GM23338 (cell line): Measurements from ENCODE around the gene KAZN. TPM values are rescaled to one million over a fixed set of nuclear protein-coding genes. Genes with fewer than 3 reads are reported as not detected.

Experiments
- ATAC-seq: fragments of 200-7000 bp; cut with Tn5 transposase; 3 replicates; pipeline ENCODE4 v1.9.1; 2020
- DNase-seq: peaks from one replicate; pipeline ENCODE4 v3.0.0-alpha.2; 2015; ENCODE audit warnings: low spot score
- H2AFZ ChIP-seq: fragments of 200-600 bp; sonication (generic); 2 replicates; pipeline ENCODE4 v1.8.0; 2016; ENCODE audit warnings: antibody characterized with exemption, mild to moderate bottlenecking, moderate library complexity
- H3F3A ChIP-seq: fragments of 200-600 bp; sonication (generic); replicated peaks from 2 replicates; pipeline ENCODE4 v1.8.0; 2017; ENCODE audit warnings: antibody characterized with exemption, mixed run types, low read depth
- H3K27ac ChIP-seq: fragments of 200-600 bp; sonication (generic); 2 replicates; pipeline ENCODE4 v1.6.1; 2016; ENCODE audit warnings: low read depth
- H3K27me3 ChIP-seq: fragments of 200-600 bp; sonication (generic); 2 replicates; pipeline ENCODE4 v1.8.0; 2016; ENCODE audit warnings: mild to moderate bottlenecking, mixed run types, moderate library complexity; ENCODE audit not compliant: insufficient read depth
- H3K36me3 ChIP-seq: fragments of 200-600 bp; sonication (generic); 2 replicates; pipeline ENCODE4 v1.8.0; 2016; ENCODE audit warnings: mild to moderate bottlenecking; ENCODE audit not compliant: insufficient read depth
- H3K4me1 ChIP-seq: fragments of 200-600 bp; sonication (generic); 2 replicates; pipeline ENCODE4 v1.8.0; 2016; ENCODE audit warnings: mild to moderate bottlenecking, moderate library complexity; ENCODE audit not compliant: insufficient read depth
- H3K4me2 ChIP-seq: fragments of 200-600 bp; sonication (generic); 2 replicates; pipeline ENCODE4 v1.7.1; 2017; ENCODE audit warnings: mixed run types
- H3K4me3 ChIP-seq: fragments of 200-600 bp; sonication (generic); 2 replicates; pipeline ENCODE4 v1.6.1; 2016; ENCODE audit warnings: mixed run types
- H3K79me2 ChIP-seq: fragments of 200-600 bp; sonication (generic); replicated peaks from 2 replicates; pipeline ENCODE4 v1.8.0; 2017; ENCODE audit warnings: mild to moderate bottlenecking; ENCODE audit not compliant: insufficient read depth
- H3K9me2 ChIP-seq: fragments of 200-600 bp; sonication (generic); 2 replicates; pipeline ENCODE4 v1.8.0; 2017; ENCODE audit not compliant: insufficient read depth
- H4K20me1 ChIP-seq: fragments of 200-600 bp; sonication (generic); replicated peaks from 2 replicates; pipeline ENCODE4 v1.8.0; 2017; ENCODE audit warnings: mild to moderate bottlenecking; ENCODE audit not compliant: insufficient read depth
- H3K27ac Mint-ChIP-seq: 2 replicates; pipeline ENCODE4 v1.8.0; 2020; ENCODE audit warnings: inconsistent platforms, mild to moderate bottlenecking, moderate library complexity, mixed read lengths
- H3K27me3 Mint-ChIP-seq: 3 replicates; pipeline ENCODE4 v1.8.0; 2022; ENCODE audit warnings: low read depth, mild to moderate bottlenecking, moderate library complexity, mixed read lengths, inconsistent platforms; ENCODE audit not compliant: insufficient read depth, poor library complexity
- H3K36me3 Mint-ChIP-seq: 3 replicates; pipeline ENCODE4 v1.8.0; 2021; ENCODE audit warnings: low read depth, mild to moderate bottlenecking, inconsistent platforms, moderate library complexity, mixed read lengths
- H3K4me1 Mint-ChIP-seq: 3 replicates; pipeline ENCODE4 v1.8.0; 2020; ENCODE audit warnings: mild to moderate bottlenecking, inconsistent platforms, mixed read lengths
- H3K4me3 Mint-ChIP-seq: 3 replicates; pipeline ENCODE4 v1.8.0; 2021; ENCODE audit warnings: moderate library complexity, mild to moderate bottlenecking, inconsistent platforms, mixed read lengths
- H3K9me3 Mint-ChIP-seq: 3 replicates; pipeline ENCODE4 v1.8.0; 2020; ENCODE audit warnings: moderate library complexity, mild to moderate bottlenecking, inconsistent platforms, mixed read lengths
- CREB1 ChIP-seq: fragments of 250-450 bp; sonication (Bioruptor Pico); IDR thresholded peaks from 2 replicates; pipeline ENCODE4 v1.5.0; 2020; ENCODE audit warnings: low read depth, mild to moderate bottlenecking, moderate library complexity
- EZH2 ChIP-seq: fragments of 200-600 bp; sonication (generic); IDR thresholded peaks from one replicate; pipeline ENCODE4 v1.8.0; 2017; ENCODE audit warnings: antibody characterized with exemption, mild to moderate bottlenecking, low read depth; ENCODE audit not compliant: unreplicated experiment
- JUNB ChIP-seq: IDR thresholded peaks from one replicate; pipeline ENCODE4 v1.6.1; 2016; ENCODE audit warnings: antibody characterized with exemption; ENCODE audit not compliant: unreplicated experiment
- NANOG ChIP-seq: IDR thresholded peaks from 2 replicates; pipeline ENCODE4 v1.6.1; 2016; ENCODE audit warnings: antibody characterized with exemption, borderline replicate concordance
- STAT1 ChIP-seq: IDR thresholded peaks from one replicate; pipeline ENCODE4 v1.6.1; 2016; ENCODE audit warnings: antibody characterized with exemption; ENCODE audit not compliant: unreplicated experiment
- ZNF114 ChIP-seq: fragments of 250-450 bp; sonication (Bioruptor Pico); IDR thresholded peaks from 2 replicates; pipeline ENCODE4 v1.5.0; 2020; ENCODE audit warnings: mild to moderate bottlenecking, moderate library complexity
- ZNF331 ChIP-seq: fragments of 250-450 bp; sonication (Bioruptor Pico); IDR thresholded peaks from 2 replicates; pipeline ENCODE4 v1.5.0; 2020; ENCODE audit warnings: low read depth, mild to moderate bottlenecking, moderate library complexity
- ZNF462 ChIP-seq: fragments of 250-450 bp; sonication (Bioruptor Pico); IDR thresholded peaks from 2 replicates; pipeline ENCODE4 v1.5.0; 2020; ENCODE audit warnings: mild to moderate bottlenecking, moderate library complexity
- polyA plus RNA-seq: library from polyadenylated mRNA; unstranded; fragments of >200 nt; fragmentation: Nextera tagmentation; extraction: Ambion mirVana; gene quantifications from 2 replicates; pipeline ENCODE4 v1.2.1, GENCODE V29; 2016
- total RNA-seq: library from RNA; depleted of rRNA; stranded (reverse); fragments of >200 nt; shearing (Covaris generic); gene quantifications from 2 replicates; pipeline ENCODE4 v1.2.3, GENCODE V29; 2014

Gene KAZN
- total and polyA plus RNA-seq, 2 experiments from 2014 or later: 9.9 to 15.0 TPM

DNA sequence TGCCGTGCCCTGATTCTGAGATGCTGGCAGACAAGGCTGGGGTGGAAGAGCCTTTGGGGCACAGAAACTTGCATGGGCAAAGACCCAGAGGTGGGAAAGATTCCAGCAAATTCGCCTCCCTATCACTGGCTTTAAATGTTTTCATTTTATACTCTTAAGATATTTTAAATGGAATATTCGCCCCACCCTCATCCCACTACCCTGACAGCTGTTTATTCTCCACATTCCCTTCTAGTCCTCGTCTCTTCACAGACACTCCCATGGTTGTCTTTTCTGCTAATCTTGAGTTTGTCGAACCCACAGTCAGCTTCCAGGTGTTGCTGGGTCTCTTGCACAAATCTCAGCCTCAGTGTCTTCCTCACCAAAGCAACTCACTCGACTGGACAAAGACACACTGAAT lies 245.0 kb downstream of the KAZN start:
- no peaks in the 10 kb centered on the region for H3K4me1 Mint-ChIP-seq

More for the DNA sequence above, 245.0 kb downstream of the KAZN start:
- Histone ChIP-seq H3K36me3 (no peaks in the 10 kb centered on the region), H4K20me1 (0 out of 2 replicates have a peak, but pooled peaks cover 3% of the 10 kb centered on the region), H3F3A (no peaks in the 10 kb centered on the region), H3K4me1 (no peaks in the 10 kb centered on the region), H3K79me2 (no peaks in the 10 kb centered on the region), H3K4me2 (no peak overlapping the region), H2AFZ (no peak overlapping the region), H3K4me3 (no peak overlapping the region), H3K27me3 (no peaks in the 10 kb centered on the region), H3K27ac (no peak overlapping the region), H3K9me2 (peaks cover 11% of the 10 kb centered on the region; the same call in 1 of the 2 replicates)
- ATAC-seq (no peak), DNase-seq (no peak)
- Mint-ChIP-seq H3K9me3 (peaks cover 39% of the 10 kb centered on the region), H3K36me3 (peaks cover 12% of the 10 kb centered on the region), H3K27ac (no peak overlapping the region), H3K4me3 (no peak overlapping the region), H3K27me3 (peaks cover 3% of the 10 kb centered on the region)
- TF ChIP-seq CREB1 (CRISPR knock-in tag): no peak
- TF ChIP-seq ZNF462 (CRISPR knock-in tag): no peak
- no peak for TF ChIP-seq JUNB
- no peak for TF ChIP-seq EZH2
- no peak for TF ChIP-seq NANOG
- no peak for TF ChIP-seq ZNF331 (CRISPR knock-in tag)
- no peak for TF ChIP-seq ZNF114 (CRISPR knock-in tag)
- no peak for TF ChIP-seq STAT1
